Activated CD8-positive, alpha-beta memory T cell treated with anti-CD3 and anti-CD28 coated beads, Interleukin-2, amount 10 ng/mL, durations not matched to agents 7 days and 5 days (primary cell): ENCODE results near the gene CD80. TPM values are rescaled to one million over a fixed set of nuclear protein-coding genes. Genes with fewer than 3 reads are reported as not detected.

Source experiments
- ATAC-seq: fragments of 150-1000 bp; cut with Tn5 transposase; one replicate; pipeline ENCODE4 v1.10.0; 2021; ENCODE audit warnings: moderate library complexity
- CTCF ChIA-PET: fragments of 350-600 bp; sonication (Branson Sonifier 250); formaldehyde crosslinking; loops from one replicate; lab custom pipeline; 2021; ENCODE audit warnings: antibody characterized with exemption; lab: Charles Lee
- DNase-seq: peaks from one replicate; pipeline ENCODE4 v3.0.0-alpha.2; 2020
- H3K27ac Mint-ChIP-seq: one replicate; pipeline ENCODE4 v1.8.0; 2021; ENCODE audit warnings: mild to moderate bottlenecking, mixed read lengths
- H3K27me3 Mint-ChIP-seq: one replicate; pipeline ENCODE4 v1.8.0; 2021; ENCODE audit warnings: mixed read lengths
- H3K36me3 Mint-ChIP-seq: one replicate; pipeline ENCODE4 v1.8.0; 2021; ENCODE audit warnings: mild to moderate bottlenecking, mixed read lengths
- H3K4me1 Mint-ChIP-seq: one replicate; pipeline ENCODE4 v1.8.0; 2021; ENCODE audit warnings: mixed read lengths
- H3K4me3 Mint-ChIP-seq: one replicate; pipeline ENCODE4 v1.8.0; 2021; ENCODE audit warnings: mild to moderate bottlenecking, moderate library complexity, mixed read lengths
- H3K9me3 Mint-ChIP-seq: one replicate; pipeline ENCODE4 v1.8.0; 2022; ENCODE audit warnings: low read depth, mixed read lengths
- total RNA-seq, 2 experiments: library from RNA; stranded (reverse); gene quantifications; one replicate each; pipeline ENCODE4 v1.2.3, GENCODE V29; 2021

CD80 gene
- total RNA-seq, 2 experiments from 2014 or later, result 22.5 to 47.0 TPM

- DNase-seq (no peak), ATAC-seq (no peak)
- Mint-ChIP-seq H3K27me3 (peaks cover 4% of the 10 kb centered on the region), H3K27ac (no peak overlapping the region), H3K9me3 (peaks cover 3% of the 10 kb centered on the region), H3K4me3 (no peak overlapping the region), H3K4me1 (peaks cover 17% of the 10 kb centered on the region), H3K36me3 (peaks cover 12% of the 10 kb centered on the region)
- CTCF ChIA-PET, result no interaction called here
Measured at GRCh38 chr3:119594066-119594465, 34.7 kb upstream of the CD80 start.

- Mint-ChIP-seq H3K4me3 (no peak overlapping the region), H3K4me1 (peaks cover 21% of the 10 kb centered on the region), H3K36me3 (peaks cover 16% of the 10 kb centered on the region), H3K27ac (no peak overlapping the region), H3K27me3 (peaks cover 5% of the 10 kb centered on the region), H3K9me3 (peaks cover 3% of the 10 kb centered on the region)
- DNase-seq, result no peak
- no peak for ATAC-seq
- CTCF ChIA-PET, result no interaction called here
Measured at GRCh38 chr3:119592861-119593260, 33.4 kb upstream of the CD80 start.

DNA sequence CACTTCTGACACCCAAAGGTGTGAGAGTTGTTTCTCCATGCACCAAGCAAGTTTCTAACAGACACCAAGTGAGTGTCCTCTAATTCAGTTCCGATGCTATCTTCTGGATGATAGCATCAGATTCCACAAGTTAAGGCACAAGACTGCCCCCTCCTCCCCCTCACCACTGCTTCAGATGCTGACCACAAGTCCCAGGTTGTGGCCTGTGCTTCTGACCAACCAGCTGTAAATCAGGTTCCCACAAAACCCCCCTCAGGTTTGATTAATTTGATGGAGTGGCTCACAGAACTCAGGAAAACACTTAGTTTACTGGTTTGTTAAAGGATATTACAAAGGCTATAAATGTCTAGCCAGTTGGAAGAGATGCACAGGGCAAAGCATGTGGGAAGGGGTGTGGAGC lies 31.3 kb upstream of the CD80 start:
- H3K4me3 Mint-ChIP-seq, result no peak overlapping the region
- ATAC-seq, result no peak
- no peak for DNase-seq
- CTCF ChIA-PET, result interaction anchor here (1.0 to 2.2 kb wide), 2 partner anchors 9 to 10 kb away, joined by 3 to 6 read pairs; no protein-coding TSS in a partner anchor
- peaks cover 16% of the 10 kb centered on the region for H3K4me1 Mint-ChIP-seq
- peaks cover 5% of the 10 kb centered on the region for H3K27me3 Mint-ChIP-seq
- H3K36me3 Mint-ChIP-seq, result peaks cover 16% of the 10 kb centered on the region
- H3K9me3 Mint-ChIP-seq, result peaks cover 3% of the 10 kb centered on the region
- no peak overlapping the region for H3K27ac Mint-ChIP-seq

- ATAC-seq, result no peak
Measured at GRCh38 chr3:119589102-119589773, 29.8 kb upstream of the CD80 start.

GRCh38 chr3:119588112-119588511 lies 28.7 kb upstream of the CD80 start:
- CTCF ChIA-PET, result interaction anchor here (0.9 kb wide), 1 partner anchor 93 kb away, joined by 3 read pairs; no protein-coding TSS in a partner anchor
- Mint-ChIP-seq H3K27me3 (peaks cover 5% of the 10 kb centered on the region), H3K27ac (no peak overlapping the region), H3K4me3 (no peak overlapping the region), H3K4me1 (peaks cover 16% of the 10 kb centered on the region), H3K36me3 (peaks cover 17% of the 10 kb centered on the region), H3K9me3 (peaks cover 3% of the 10 kb centered on the region)
- DNase-seq, result no peak
- no peak for ATAC-seq

More at GRCh38 chr3:119589102-119589773, 29.8 kb upstream of the CD80 start:
- no peak overlapping the region for H3K27ac Mint-ChIP-seq
- peaks cover 3% of the 10 kb centered on the region for H3K9me3 Mint-ChIP-seq
- H3K4me3 Mint-ChIP-seq, result no peak overlapping the region
- peaks cover 16% of the 10 kb centered on the region for H3K4me1 Mint-ChIP-seq
- H3K36me3 Mint-ChIP-seq, result peaks cover 17% of the 10 kb centered on the region
- CTCF ChIA-PET, result interaction anchor here (0.9 to 2.2 kb wide), 3 partner anchors 11 to 37 kb away, joined by 3 to 6 read pairs (median 3); no protein-coding TSS in a partner anchor
- no peak for DNase-seq
- H3K27me3 Mint-ChIP-seq, result peaks cover 5% of the 10 kb centered on the region

GRCh38 chr3:119586733-119587172 lies 27.3 kb upstream of the CD80 start:
- no peak for ATAC-seq
- Mint-ChIP-seq H3K27me3 (peaks cover 2% of the 10 kb centered on the region), H3K9me3 (peaks cover 3% of the 10 kb centered on the region), H3K27ac (no peak overlapping the region), H3K36me3 (peaks cover 20% of the 10 kb centered on the region), H3K4me3 (no peak overlapping the region), H3K4me1 (peaks cover 22% of the 10 kb centered on the region)
- CTCF ChIA-PET, result no interaction called here
- DNase-seq, result no peak

- Mint-ChIP-seq H3K36me3 (peaks cover 20% of the 10 kb centered on the region), H3K4me1 (peaks cover 27% of the 10 kb centered on the region), H3K27me3 (peaks cover 2% of the 10 kb centered on the region), H3K27ac (no peak overlapping the region), H3K9me3 (peaks cover 3% of the 10 kb centered on the region), H3K4me3 (no peak overlapping the region)
- CTCF ChIA-PET, result interaction anchor here (1.0 kb wide), 1 partner anchor 14 kb away, joined by 3 read pairs; no protein-coding TSS in a partner anchor
- ATAC-seq (no peak), DNase-seq (no peak)
Measured at GRCh38 chr3:119585856-119586570, 26.6 kb upstream of the CD80 start.

DNA sequence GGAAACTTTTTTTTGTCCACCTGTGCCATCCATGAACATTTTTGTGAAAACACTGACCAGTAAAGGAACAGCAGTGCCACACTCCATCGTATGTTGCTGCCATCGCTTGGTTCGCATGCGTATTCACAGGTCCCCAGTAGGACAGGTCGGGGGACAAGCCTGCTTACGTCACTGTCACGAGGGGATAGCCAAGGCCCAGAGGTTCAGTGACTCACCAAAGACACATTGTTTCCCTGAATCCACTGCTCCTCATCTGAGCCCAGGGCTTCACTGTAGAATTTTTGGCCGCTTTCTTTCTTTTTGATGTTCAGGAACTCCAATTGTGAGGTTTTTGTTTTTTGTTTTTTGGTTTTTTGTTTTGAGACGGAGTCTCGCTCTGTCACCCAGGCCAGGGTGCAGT lies 25.8 kb upstream of the CD80 start:
- Mint-ChIP-seq H3K4me1 (peaks cover 28% of the 10 kb centered on the region), H3K9me3 (peaks cover 1% of the 10 kb centered on the region), H3K27ac (no peak overlapping the region), H3K4me3 (no peak overlapping the region), H3K27me3 (peaks cover 2% of the 10 kb centered on the region), H3K36me3 (peaks cover 15% of the 10 kb centered on the region)
- no peak for ATAC-seq
- CTCF ChIA-PET, result no interaction called here
- no peak for DNase-seq

GRCh38 chr3:119582178-119582577 lies 22.8 kb upstream of the CD80 start:
- H3K4me3 Mint-ChIP-seq, result no peak overlapping the region
- CTCF ChIA-PET, result interaction anchor here (4.0 kb wide), 1 partner anchor 22 kb away, joined by 14 read pairs; the partner anchor contains the start of gene CD80
- peaks cover 4% of the 10 kb centered on the region for H3K36me3 Mint-ChIP-seq
- DNase-seq, result no peak
- H3K27me3 Mint-ChIP-seq, result no peaks in the 10 kb centered on the region
- no peaks in the 10 kb centered on the region for H3K9me3 Mint-ChIP-seq
- H3K27ac Mint-ChIP-seq, result no peak overlapping the region
- ATAC-seq, result no peak
- H3K4me1 Mint-ChIP-seq, result peaks cover 22% of the 10 kb centered on the region

GRCh38 chr3:119580067-119580760 lies 20.8 kb upstream of the CD80 start:
- Mint-ChIP-seq H3K27ac (peak overlapping the region; percentile 87), H3K27me3 (no peaks in the 10 kb centered on the region), H3K4me3 (peak overlapping the region; percentile 83), H3K9me3 (no peaks in the 10 kb centered on the region), H3K4me1 (peaks cover 22% of the 10 kb centered on the region), H3K36me3 (peaks cover 4% of the 10 kb centered on the region)
- ATAC-seq, result peak; percentile 43
- DNase-seq, result peak; percentile 53
- CTCF ChIA-PET, result interaction anchor here (0.9 to 4.0 kb wide), 6 partner anchors 10 to 339 kb away, joined by 3 to 14 read pairs (median 4); partner anchors contain the start of genes B4GALT4 and CD80

DNA sequence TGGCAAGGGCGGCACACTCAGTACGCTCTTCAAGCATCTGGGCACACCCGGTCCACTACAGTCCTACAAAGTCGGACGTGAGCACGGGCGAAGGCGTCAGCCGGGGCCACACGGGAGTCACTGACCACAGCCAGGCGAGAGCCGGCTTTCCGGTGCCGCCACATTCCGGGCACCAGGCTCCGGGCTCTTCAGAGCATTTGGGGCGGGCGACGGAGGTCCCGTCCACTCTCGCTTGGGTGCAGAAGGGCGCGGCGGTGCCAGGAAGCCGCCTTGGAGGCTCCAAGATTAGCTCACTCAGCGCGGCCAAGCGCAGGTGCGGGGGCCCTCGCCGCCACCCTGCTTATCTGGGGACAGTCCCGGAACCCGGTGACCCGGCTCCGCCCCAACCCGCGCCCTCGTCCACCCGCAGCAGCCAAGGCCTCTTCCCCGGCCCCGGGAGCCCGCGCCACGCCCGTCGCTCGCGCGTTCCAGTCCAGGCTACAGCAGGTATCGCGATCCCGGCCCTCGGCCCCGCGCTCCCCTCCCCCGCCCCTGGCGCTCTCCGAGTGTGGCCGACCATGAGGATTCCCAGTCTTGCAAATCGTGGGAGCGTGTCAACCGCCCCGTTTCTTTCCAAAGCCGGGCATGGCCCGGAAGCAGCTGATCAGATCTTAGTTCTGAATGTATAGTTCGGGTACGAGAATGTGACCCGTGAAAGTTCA lies 20.1 kb upstream of the CD80 start, which contains the start of gene ADPRH:
Gene ADPRH (plus strand): TSS at position 127 of the 701 bp plus-strand sequence. CDS start 2,678 bp downstream, outside the sequence.
- H3K4me3 Mint-ChIP-seq, result peak within 1 kb of the TSS; percentile 83
- H3K9me3 Mint-ChIP-seq, result no peaks in the 10 kb centered on the region
- H3K27me3 Mint-ChIP-seq, result no peaks in the 10 kb centered on the region
- H3K27ac Mint-ChIP-seq, result peak within 1 kb of the TSS; percentile 87
- H3K36me3 Mint-ChIP-seq, result peaks cover 2% of the 10 kb centered on the region
- peak; percentile 88 for ATAC-seq
- peaks cover 24% of the 10 kb centered on the region for H3K4me1 Mint-ChIP-seq
- CTCF ChIA-PET, result interaction anchor here (0.9 to 4.0 kb wide), 6 partner anchors 10 to 339 kb away, joined by 3 to 14 read pairs (median 4); partner anchors contain the start of genes B4GALT4 and CD80
- DNase-seq, result peak; percentile 71

- Mint-ChIP-seq H3K4me1 (peaks cover 13% of the 10 kb centered on the region), H3K27ac (no peak overlapping the region), H3K27me3 (peaks cover 3% of the 10 kb centered on the region), H3K36me3 (peaks cover 2% of the 10 kb centered on the region), H3K9me3 (no peaks in the 10 kb centered on the region), H3K4me3 (no peak overlapping the region)
- ATAC-seq (no peak), DNase-seq (no peak)
- CTCF ChIA-PET, result interaction anchor here (1.6 kb wide), 1 partner anchor 17 kb away, joined by 4 read pairs; no protein-coding TSS in a partner anchor
Measured at GRCh38 chr3:119575507-119575906, 16.1 kb upstream of the CD80 start.
